GM19438 (cell line): ENCODE measurements around the gene TECPR2.
"Not testable (repeated sequence)": the region's sequence is repeated elsewhere in the genome, so short reads cannot be mapped to it uniquely, and the experiment has no call there.

Experiments
- ATAC-seq: cut with Tn5 transposase; IDR thresholded peaks from one replicate; pipeline ENCODE4 v1.9.1; 2021; ENCODE audit warnings: low read depth; ENCODE audit not compliant: unreplicated experiment

TECPR2 gene

DNA sequence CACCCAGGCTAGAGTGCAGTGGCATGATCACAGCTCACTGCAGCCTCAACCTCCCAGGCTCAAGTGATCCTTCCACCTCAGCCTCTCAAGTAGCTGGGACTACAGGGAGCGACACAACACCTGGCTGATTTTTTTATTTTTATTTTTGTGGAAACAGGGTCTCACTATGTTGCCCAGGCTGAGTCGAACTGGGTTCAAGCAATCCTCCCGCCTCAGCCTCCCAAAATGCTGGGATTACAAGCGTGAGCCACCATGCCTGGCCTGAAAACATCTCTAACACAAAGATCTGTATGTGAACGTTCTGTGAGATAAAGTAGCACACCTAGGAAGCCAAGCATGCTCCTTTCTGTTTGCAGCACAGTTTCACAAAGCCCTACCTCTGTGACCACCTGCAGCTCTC lies 157.0 kb downstream of the TECPR2 start:
- not testable (repeated sequence) for ATAC-seq

DNA sequence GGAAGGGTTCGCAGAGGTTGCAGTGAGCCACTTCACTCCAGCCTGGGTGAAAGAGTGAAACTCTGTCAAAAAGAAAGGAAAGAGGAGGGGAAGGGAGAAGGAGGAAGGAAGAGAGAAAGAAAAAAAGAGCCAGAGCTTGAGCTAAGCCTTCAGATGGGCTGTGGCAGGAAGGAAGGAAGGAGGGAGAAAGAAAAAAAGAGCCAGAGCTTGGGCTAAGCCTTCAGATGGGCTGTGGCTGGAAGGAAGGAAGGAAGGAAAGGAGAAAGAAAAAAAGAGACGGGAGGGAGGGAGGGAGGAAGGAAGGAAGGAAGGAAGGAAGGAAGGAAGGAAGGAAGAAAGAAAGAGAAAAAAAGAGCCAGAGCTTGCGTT lies 160.4 kb downstream of the TECPR2 start:
- ATAC-seq: no peak

DNA sequence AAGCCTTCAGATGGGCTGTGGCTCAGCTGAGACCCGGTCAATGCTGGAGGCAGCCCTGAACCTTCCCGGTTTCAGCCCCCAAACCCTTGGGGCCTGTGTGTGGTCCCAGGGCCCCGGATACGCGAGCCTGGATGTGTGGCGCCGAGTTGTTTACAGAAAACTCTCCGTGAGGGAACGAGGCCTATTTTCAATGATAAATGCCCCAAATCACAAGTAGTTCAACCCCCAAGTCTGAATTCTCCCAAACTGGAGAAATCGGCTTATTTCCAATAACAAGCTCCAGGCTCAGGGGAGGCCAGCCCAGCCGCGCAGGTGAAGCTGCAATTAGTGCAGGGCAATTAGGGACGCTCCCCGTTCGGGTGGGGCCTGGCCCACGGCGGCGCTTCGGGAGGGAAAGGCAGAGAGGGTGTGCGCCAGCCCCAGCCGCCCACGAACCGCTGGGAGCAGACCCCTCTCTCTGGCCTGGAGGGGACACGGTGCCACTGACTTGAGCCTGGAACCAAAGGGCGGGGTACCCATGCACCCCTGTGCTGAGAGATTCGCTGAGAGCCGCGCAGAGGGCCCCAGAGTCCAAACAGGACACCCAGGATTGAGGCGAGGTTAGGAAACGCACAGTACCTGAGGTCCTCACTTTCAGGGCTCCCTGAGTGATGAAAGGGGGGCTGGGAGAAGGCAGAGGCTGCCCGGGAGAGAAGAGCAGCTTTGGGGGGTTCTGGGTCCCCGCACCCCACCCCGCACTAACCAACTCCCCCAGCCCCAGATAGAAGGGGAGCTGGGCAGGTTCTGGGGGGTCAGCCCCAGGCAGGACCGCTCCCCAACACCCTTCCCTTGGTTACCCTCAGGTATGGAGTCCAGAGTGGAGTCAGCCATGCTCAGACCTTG lies 161.1 kb downstream of the TECPR2 start:
- peak; percentile 2 for ATAC-seq

DNA sequence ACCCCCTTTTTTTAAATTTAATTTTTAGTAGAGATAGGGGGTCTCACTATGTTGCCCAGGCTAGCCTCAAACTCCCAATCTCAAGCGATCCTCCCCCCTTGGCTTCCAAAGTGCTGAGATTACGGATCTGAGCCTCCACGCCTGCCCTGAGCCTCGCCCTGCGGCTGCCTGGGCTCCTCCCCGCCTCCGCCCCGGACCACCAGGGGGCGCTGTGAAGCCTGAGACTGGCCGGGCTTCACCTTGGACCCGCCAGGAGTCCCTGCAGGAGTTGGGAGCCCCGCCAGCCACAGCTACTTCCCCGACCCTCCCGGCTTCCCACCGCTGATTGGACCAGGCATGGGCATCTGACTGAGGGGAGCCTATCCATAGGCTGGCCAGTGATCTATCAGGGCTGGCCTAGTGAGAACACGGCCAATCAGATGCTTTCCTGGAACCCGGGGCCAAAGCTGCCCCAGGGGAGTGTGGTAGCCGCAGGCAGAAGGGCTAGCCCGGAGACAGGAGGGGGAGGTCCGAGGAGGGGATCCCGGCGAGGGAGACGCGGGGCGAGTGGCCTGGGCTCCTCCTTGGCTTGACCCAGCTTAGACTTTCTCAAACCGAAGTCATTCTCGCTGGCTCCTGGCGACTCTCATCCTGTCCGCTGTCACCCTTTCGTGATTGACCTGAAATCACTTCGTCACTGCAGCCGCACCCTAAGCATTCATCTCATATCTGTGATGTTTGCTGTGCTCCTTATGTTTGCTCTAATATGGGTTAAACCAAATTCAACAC lies 161.9 kb downstream of the TECPR2 start:
- peak; percentile 98 for ATAC-seq

DNA sequence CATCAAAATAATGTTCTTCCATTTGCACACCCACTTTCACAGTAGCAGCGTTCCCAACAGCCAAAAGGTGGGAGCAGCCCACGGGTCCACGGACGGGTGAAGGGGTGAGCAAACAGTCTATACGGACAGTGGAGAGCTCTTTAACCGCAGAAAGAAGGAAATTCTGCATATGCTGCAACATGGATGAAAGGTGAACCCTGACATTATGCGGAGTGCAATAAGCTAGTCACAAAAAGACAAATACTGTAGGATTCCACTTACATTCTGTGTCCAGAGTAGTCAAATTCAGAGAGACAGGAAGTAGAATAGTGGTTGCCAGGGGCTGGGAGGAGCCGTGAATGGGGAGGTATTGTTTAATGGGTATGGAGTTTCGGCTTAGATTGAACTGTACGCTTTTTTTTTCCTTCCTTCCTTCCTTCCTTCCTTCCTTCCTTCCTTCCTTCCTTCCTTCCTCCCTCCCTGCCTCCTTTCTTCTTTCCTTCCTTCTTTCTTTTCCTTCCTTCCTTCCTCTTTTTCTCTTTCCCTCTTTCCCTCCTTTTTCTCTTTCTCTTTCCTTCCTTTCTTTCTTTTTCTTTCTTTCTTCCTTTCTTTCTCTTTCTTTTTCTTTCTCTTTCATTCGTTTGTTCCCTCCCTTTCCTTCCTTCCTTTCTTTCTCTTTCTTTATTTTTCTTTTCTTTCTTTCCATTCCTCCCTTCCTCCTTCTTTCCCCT lies 162.6 kb downstream of the TECPR2 start:
- ATAC-seq: peak; percentile 24

DNA sequence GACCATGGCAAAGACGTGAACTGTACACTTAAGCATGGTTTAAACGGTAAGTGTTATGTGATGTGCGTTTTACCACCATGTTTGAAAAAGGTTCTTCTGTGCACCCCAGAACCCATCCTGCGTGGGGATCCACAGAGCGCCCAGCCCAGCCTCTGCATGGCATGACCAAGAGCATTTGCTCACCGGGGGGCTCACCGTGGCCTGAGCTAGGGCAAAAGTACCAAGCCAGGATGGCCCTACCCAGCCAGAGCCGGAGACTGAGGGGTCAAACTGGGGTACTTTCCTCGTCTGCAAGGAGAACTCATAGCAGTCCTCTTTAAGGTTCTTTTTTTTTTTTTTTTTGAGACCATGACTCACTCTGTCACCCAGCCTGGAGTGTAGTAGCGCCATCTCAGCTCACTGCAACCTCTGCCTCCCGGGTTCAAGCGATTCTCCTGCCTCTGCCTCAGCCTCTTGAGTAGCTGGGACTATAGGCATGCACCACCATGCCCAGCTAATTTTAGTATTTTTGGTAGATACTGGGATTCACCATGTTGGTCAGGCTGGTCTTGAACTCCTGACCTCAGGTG lies 163.3 kb downstream of the TECPR2 start:
- ATAC-seq: no peak

DNA sequence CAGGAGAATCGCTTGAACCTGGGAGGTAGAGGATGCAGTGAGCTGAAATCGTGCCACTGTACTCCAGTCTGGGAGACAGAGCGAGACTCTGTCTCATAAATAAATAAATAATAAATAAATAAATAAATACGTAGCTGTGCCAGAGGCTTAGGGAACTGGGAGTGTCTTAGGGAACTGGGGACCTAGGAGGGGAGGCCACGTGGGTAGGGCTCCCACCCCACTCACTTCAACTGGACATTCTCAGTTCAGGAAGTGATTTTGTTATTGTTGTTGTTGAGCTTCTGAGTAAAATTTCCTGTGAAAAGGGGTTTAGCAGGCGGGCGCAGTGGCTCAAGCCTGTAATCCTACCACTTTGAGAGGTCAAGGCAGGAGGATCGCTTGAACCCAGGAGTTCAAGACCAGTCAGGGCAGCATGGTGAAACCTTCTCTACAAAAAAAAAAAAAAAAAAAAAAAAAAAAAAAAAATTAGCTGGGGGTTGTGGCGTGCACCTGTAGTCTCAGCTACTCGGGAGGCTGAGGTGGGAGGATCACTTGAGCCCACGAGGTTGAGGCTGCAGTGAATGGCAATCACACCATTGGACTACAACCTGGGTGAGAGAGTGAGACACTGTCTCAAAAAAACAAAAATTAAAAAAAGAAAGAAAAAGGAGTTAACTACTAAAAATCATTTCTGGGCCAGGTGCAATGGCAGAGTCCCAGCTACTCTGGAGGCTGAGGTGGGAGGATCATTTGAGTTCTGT lies 165.9 kb downstream of the TECPR2 start:
- ATAC-seq: no peak

DNA sequence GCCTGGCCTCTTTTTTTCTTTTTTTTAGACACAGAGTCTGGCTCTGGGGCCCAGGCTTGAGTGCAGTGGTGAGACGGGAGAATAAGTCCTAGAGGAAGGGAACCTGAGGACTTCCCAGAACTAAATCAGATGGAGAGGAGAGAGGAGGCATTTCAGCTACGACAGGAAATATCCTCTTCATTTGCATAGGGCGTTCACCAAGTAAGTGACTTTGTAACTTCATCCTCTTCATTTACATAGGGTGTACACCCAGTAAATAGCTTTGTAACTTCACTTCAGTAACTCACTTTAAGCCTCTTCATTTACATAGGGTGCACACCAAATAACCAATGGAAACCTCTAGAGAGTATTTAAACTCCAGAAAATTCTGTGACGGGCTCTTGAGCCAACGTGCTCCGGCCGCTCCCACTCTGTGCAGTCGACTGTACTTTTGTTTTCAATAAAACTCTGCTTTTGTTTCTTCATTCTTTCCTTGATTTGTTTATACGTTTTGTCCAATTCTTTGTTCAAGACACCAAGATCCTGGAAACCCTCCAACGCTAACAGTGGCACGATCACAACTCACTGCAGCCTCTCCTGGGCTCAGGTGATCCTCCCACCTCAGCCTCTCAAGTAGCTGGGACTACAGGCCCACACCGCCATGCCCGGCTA lies 168.2 kb downstream of the TECPR2 start:
- no peak for ATAC-seq

DNA sequence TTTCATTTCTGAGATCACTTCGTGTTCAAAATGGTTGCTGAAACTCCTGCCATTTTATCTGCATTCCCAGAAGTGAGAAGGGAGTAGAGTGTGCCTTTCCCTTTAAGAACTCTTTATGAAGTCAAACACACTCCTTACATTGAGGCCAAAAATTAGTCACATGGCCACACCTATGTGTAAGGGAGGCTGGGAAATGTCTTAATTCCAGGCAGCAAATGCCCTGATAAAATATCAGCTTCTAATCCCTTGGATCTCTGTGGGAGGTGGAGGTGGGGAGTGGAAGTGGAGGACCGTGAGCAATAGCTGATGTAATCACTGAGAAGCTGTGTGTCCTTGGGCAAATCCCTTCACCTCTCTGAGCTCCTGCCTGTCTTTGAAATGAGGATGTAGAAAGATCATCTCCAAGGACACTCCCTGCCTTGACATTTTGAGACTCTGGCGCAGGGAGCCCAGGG lies 169.5 kb downstream of the TECPR2 start:
- no peak for ATAC-seq

DNA sequence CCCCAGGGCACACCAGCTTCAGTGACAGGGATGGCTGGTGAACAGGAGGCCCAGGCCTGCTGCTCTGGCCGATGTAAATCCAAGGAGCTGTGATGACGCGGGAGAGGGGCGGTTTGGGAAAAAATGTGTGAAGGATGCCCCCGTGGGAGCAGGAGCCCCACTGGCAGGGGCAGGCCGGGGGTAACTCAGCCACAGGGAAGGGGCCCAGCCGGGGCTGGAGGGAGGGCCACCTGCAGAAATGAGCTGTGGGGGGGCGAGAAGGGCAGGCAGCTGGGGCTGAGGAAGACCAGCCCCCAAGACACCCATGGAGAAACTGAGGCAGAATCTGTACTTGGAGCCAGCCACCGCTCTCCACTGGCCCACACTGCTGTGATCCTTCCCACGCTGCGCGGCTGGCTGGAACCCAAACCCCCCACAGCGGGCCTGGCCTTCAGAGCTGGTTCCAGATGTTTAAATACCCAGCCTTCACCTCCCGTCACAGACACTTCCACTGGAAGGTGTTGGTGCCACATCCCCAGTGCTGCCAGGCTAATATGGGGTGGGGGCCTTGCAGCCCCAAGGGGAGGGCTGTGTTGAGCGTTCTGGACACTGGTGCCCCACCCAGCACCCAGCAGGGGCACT lies 175.3 kb downstream of the TECPR2 start:
- ATAC-seq: no peak

DNA sequence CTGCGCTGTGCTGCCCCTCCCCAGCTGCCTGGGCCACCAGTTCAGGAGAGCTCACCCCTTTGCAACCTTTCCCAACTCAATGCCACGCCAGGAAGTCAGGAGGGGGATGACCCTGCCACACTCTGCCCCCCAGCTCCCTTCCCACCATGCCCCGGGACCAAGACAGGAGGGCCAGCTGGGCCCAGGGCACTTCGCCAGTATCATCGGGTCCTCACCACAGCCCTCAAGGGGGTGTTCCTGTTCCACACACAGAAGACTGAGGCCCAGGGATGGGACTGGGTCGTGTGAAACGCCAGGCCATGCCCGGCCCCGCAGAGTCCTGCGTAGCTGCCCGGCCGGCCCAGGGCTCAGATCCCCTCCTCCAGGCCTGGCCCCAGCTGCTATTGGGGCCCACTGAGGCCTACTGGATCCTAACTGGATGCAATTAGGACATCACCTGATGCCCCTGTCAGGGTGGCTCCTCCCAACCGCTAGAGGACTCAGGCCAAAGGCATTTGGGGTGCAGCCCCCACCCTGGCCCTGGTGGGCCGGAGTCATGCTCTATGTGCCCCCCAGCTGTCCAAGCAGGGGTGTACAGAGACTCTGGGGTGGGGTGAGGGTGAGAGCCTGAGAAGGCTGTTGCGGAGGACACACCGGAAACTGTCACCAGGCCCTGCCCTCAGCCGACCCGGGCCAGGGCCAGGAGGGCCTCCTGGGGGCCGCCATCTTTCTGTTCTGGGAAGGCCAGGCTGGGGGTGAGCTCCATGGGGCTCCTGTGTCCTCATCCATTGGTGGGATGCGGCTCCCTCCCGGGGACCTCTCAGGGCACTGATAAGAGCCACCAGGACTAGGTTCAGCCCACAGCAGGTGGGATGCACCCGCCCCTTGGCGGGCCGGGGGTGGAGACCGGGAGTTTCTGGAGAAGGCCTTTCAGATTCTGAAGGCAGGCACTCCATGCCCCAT lies 176.1 kb downstream of the TECPR2 start:
- ATAC-seq: no peak

DNA sequence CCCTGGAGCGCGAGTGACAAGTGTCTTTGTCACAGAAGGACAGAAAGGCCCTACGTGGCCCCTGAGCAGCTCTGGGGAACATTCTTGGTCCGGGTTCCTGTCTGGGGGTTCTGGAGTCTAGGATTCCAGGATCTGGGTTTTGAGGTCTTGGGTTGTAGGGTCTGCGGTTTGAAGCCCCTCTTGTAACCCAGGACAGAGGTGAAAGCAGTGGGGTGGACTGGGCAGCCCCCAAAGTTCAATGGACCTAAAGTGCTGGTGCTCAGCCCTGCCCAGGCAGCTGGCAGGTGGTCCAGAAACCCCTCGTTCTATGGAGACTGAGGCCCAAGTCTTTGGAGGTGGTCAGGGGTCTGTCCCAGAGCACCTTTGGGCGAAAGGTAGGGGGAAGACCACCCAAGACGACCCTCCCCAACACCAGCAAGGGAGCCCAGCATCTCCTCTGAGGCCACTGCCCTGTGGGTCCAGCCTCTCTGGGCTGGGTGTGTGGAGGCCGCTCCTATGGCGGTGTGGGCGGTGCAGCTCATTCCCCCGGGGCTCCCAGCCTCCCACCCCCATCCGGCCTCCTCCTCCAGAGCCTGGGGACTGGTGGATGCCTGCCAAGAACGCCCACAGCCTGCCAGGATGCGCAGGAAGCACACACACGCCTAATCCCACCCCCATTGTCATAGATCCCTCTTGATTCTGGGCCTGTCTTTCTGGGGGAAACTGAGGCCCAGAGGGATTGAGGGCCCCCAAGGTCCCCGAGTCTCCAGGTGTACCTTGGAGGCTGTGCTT lies 177.0 kb downstream of the TECPR2 start:
- ATAC-seq: no peak

DNA sequence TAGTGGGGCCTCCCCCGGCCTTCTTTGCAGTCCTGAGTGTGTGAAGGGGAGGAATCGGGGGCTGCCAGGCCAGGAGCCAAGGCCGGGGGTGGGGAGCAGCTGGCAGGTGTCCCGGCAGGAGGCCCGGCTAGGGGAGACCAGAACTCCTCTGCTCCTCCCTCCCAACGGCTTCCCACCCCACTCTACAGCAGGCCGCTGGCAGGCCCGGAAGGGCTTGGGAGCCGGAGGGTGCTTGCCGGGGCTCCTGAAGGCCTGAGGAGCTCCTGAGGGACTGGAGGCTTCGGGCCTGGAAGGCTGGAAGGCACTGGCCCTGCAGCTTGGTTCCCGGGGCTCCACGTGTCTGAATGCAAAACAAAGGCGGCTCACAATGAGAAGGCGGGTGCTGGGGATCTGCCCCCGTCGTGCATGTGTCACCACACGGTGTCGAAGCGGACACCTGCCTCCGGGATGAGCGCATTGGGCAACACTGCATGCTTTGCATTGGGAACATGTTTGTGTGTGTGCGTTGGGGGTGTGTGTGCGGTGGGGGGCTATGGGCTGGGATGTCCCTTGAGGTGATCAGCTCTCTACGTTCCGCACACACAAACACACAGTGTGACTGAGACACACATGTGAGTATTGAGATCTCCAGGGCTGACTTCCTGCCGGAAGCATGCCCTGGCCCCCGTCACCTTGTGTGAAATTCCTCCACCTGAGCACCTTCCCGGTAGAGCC lies 177.7 kb downstream of the TECPR2 start:
- ATAC-seq: no peak

DNA sequence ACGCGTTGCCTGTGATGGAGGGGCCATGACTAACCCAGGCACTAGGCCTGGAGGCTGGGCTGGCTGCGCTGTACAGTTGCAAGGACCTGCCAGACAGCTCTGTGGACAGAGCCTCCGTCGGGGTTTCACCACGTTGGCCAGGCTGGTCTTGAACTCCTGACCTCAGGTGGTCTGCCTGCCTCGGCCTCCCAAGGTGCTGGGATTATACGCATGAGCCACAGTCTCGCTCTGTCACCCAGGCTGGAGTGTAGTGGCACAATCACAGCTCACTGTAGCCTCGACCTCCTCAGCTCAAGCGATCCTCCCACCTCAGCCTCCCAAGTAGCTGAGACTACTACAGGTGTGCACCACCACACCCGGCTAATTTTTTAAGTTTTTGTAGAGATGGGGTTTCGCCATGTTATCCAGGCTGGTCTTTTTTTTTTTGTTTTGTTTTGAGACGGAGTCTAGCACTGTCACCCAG lies 178.3 kb downstream of the TECPR2 start:
- ATAC-seq: not testable (repeated sequence)

DNA sequence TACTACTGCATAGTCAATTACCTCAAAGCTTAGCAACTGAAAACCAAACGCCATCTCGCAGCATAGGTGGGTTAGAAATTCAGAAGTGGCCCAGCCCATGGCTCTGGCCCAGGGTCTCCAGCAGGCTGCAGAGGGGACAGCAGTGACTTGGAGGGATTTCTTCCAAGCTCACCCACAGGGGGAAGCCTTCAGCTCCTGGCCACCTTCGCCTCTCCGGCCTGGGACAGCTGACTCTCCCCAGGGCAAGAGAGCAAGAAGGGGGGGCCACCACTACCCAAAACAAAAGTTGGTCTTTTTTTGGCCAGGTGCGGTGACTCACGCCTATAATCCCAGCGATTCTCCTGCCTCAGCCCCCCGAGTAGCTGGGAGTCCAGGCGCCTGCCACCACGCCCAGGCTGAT lies 179.0 kb downstream of the TECPR2 start:
- no peak for ATAC-seq

DNA sequence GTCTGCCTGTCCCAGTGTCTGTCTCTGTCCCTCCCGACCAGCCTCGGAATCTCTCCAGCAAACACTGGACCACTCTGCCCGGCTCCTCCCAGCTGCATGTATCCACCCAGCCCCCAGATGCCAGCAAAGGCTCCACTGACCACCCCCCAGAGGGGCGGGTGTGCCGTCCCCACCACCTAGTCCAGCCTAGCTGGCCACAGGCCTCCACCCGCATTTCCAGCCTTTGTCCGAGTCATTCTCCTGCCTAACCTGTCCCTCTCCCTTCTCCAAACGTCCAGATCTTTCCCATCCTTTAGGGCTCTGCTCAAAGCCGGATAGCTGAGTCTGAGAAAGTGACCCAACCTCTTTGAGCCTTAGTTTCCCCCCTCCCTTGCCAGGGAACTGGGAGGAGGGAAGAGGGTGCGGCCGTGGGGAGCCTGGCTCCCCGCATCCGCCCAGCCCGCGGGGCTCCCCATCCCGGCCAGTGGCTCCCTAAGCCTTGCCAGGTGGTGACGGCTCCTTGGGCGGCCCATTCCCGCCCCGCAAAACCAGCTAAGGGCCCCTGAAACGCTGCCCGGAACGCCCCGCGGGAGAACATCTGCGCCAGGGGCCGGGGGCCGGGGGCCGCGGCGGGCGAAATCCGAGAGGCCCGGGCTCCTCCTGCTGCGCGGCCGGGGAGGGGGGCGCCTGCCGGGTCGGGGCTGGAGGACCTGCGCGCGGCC lies 181.5 kb downstream of the TECPR2 start:
- ATAC-seq: no peak
